NCI-H1436 treated with DMSO at 0.1 percent for 48 hours (cell line): ENCODE results near the gene SF3B5.
"Not testable (repeated sequence)": the region's sequence is repeated elsewhere in the genome, so short reads cannot be mapped to it uniquely, and the experiment has no call there.

Experiments used
- DNase-seq: peaks from one replicate; lab custom pipeline; 2025; lab: John Stamatoyannopoulos, UW

The SF3B5 gene

GRCh38 chr6:144104898-144105487 is 9.6 kb upstream of the SF3B5 start:
- no peak for DNase-seq

DNA sequence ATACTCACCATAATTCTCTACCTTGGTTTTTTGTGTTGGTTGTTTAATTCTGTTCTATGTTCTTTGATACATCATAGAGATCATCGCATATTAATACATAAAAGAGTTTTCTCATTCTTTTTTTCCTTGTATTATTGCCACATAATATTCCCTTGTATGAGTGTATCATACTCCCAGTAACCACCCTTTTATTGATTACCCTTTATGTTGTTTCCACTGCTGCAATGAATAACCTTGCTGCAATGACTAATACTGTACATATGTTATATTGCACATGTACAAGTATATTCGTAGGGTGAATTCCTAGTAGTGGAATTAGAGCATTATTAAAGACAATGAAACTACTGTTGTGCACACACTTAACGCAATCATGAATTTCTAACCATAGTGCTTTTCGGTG is 9.1 kb upstream of the SF3B5 start:
- DNase-seq, result no peak

GRCh38 chr6:144103026-144103563 is 7.7 kb upstream of the SF3B5 start:
- no peak for DNase-seq

GRCh38 chr6:144098993-144099392 is 3.6 kb upstream of the SF3B5 start:
- no peak for DNase-seq

- DNase-seq, result no peak
These were observed 641 bp downstream of the SF3B5 start for GRCh38 chr6:144094731-144095133.

DNA sequence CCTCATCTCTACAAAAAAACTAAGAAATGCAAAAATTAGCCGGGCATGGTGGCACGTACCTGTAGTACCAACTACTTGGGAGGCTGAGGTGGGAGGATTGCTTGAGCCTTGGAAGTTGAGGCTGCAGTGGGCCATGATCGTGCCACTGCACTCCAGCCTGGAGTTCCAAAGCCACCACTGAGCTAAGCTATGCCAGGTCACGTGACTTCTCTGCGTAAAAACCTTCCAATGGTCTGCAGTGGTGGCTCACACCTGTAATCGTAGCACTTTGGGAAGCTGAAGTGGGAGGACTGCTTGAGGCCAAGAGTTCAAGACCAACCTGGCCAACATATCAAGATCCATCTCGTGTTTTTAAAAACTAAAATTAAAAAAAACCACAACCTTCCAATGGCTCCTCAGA is 1.7 kb downstream of the SF3B5 start:
- no peak for DNase-seq

DNA sequence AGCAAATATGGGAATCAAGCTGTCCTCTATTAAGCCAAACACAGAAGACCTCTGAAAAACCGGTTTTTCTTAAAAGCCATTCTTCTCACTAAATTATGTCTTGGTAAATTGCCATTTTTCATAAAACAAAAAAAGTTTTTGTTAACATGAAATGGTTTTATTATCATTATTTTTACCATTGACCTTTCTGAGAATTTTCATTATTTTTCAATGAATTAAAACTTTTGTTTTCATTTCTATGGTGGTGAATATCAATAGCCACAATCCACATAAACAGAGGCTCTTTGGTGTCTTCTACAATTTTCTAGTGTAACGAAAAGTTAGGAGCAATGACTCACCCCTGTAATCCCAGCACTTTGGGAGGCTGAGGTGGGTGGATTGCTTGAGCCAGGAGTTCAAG is 2.1 kb downstream of the SF3B5 start:
- no peak for DNase-seq

- DNase-seq, result no peak
These were observed 5.0 kb downstream of the SF3B5 start for GRCh38 chr6:144090384-144090783.

GRCh38 chr6:144087789-144088426 is 7.5 kb downstream of the SF3B5 start:
- no peak for DNase-seq

DNA sequence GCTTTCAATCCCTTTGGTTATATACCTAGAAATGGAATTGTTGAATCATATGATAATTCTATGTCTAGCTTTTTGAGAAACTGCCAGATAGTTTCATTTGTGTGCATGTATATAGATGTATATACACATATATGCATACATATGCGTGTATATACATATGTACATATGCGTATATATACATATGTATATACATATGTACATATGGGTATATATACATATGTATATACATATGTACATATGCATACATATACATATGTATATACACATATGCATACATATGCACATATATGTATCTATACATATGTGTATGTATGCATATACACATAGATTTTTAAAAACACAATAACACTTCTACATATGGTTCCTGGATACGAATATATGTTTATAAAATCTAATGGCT is 8.4 kb downstream of the SF3B5 start:
- DNase-seq, result no peak

DNA sequence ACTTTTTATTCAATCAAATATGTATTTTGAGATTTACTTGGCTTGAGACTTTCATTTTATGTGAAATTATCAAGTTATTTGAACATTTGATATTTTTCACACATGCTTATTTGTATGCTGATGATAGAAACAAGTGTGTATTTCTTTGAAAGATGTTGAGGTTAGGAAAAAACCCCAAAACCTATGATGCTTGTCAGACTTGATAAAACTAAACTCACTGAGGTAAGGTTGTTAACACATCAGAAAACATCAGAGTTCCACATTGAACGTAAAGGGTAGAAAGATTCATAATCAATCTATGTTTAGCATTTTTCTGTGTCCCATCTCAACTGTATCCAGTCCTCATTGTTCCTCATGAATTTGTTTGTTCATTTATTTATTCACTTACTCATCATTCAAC is 12.2 kb downstream of the SF3B5 start:
- no peak for DNase-seq

DNA sequence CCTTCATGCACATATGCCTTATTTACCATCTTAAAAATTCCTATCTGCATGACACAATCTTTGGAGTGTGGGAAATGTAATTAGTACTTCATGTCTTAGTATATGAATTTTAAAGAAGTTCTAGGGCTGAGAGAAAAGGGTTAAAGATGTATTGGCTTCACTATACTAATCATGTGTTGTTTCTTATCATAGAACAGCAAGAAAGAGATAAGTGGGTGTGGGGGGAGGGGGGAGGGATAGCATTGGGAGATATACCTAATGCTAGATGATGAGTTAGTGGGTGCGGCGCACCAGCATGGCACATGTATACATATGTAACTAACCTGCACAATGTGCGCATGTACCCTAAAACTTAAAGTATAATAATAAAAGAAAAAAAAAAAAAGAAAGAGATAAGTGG is 13.0 kb downstream of the SF3B5 start:
- not testable (repeated sequence) for DNase-seq

GRCh38 chr6:144077871-144078270 is 17.5 kb downstream of the SF3B5 start:
- no peak for DNase-seq

GRCh38 chr6:144075875-144076274 is 19.5 kb downstream of the SF3B5 start:
- no peak for DNase-seq

DNA sequence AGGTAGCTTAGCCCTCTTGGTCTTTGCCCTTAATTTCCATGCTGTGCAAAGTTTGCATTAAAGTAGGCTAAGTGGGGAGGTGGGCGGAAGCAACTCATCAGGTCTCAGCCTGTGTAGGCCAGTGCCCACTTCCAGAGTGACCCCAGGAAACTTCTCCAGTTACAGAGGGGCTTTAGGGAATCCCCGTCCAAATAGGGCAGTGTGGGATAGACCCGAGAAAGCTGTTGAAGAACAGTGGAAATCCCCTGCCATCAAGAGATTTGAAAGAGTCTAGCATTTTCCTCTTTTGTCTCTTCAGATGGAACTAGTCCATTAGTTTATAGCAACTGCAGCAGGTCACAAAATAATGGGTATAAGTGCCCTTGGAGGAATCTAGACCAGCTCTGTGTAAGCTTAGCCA is 20.2 kb downstream of the SF3B5 start:
- no peak for DNase-seq

DNA sequence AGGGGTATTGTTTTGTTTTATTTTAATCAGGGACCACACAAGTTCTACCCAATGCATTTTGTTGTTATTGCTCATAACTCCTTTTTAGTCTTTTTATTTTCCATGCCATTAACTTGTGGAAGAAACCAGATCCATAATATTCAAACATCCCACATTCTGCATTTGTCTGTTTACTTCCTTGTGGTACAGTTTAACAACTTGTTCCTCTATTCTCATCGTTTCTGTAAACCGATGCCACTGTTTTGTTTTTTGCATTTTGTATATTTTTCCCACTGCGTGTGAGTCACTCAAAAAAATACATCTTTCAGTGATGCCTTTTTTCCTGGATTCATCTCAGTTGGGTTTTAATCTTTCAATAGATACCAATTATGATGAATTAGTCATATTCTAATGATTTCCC is 22.3 kb downstream of the SF3B5 start:
- no peak for DNase-seq

DNA sequence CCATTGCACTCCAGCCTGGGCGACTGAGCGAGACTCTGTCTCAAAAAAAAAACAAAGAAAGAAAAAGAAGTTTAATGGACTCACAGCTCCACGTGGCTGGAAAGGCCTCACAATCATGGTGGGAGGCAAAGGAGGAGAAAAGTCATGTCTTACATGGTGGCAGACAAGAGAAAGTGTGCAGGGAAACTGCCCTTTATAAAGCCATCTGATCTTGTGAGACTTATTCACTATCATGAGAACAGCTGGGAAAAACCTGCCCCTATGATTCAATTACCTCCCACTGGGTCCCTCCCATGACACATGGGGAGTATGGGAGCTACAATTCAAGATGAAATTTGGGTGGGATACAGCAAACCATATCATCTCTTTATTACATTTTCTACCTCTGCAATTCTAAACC is 25.9 kb downstream of the SF3B5 start:
- no peak for DNase-seq

DNA sequence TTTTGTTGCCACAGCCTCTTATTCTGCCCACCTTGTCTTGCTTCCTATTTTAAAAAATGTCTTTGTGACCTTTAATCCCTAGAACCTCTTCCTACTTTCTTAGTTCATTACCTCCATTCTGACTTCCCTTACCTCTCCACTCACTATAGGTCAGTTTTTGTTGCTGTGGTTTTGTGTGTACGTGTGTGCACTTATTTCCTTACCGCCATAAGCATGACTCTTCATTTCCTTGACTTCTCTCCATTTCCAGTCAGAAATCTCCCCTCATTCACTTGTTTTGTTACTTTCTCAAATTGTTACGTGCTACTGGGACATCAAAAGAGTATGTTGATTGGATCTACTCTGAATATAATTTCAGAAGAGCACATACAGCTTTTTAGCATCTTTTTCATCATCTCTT is 26.6 kb downstream of the SF3B5 start:
- no peak for DNase-seq

DNA sequence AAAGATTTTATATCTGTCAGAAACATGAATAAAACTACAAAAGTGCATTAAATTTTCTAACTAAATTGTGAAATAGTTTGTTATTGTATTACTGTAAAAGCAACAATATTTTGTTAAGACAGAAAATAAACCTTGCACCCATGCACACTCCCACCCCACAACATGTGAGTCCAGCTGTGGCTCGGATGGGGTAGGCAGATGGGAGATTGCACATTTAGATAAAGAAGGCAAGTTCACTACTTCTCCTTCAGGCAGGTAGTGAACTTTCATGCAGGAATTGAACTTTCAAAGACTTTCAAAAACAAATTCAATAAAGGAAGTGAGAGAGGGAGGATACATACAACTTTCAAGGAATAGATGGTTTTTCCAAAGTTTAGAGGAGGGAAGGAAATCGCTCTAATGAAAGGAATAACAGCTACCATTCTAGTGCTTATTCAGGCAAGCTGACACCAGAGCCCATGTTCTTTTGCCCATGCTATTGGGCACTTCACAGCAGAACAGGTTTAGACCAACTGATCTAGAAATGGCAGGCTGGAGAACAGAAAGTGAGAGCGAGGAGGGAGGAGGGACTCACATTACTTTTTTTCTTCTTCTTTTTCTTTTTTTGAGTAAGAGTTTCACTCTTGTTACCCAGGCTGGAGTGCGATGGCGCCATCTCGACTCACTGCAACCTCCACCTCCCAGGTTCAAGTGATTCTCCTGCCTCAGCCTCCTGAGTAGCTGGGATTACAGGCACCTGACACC is 28.5 kb downstream of the SF3B5 start:
- DNase-seq, result no peak

DNA sequence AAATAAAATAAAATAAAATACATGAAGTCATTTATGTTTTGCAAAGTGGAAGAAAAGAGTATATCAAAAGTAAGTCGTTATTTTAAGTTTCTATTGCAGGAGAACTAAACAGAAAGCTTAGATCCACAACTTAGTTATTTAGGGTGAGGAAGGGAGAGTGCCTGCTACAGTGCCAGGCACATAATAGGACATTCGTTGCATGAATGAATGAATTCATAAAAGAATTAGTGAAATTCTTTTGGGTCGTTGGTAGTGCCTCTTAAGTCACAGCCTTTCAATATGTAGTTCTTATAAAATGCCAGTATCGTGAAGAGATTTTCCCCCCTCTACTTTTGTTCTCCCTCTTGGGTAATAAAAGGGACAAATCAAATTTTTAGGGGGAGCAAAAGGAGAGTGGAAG is 29.1 kb downstream of the SF3B5 start:
- no peak for DNase-seq

DNA sequence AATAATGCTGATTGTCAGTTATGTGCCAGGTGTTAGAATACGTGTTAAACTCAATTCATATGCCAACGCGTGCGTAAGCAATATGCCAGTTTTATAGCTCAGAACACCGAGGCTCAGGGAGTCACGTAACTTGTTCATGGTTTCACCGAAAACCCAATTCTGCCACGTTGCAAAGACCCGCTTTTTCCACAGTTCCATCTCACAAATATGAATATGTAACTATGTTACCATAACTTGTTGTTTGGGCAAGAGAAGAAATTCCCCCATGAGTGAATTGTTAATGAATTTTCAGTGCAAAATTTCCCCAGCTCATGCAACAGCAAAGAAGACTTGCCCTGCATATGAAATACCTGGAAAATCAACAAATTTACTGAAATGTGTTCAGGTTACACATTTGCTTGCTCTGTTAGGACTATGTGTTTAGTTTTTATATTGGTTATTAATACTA is 30.1 kb downstream of the SF3B5 start:
- DNase-seq, result no peak

DNA sequence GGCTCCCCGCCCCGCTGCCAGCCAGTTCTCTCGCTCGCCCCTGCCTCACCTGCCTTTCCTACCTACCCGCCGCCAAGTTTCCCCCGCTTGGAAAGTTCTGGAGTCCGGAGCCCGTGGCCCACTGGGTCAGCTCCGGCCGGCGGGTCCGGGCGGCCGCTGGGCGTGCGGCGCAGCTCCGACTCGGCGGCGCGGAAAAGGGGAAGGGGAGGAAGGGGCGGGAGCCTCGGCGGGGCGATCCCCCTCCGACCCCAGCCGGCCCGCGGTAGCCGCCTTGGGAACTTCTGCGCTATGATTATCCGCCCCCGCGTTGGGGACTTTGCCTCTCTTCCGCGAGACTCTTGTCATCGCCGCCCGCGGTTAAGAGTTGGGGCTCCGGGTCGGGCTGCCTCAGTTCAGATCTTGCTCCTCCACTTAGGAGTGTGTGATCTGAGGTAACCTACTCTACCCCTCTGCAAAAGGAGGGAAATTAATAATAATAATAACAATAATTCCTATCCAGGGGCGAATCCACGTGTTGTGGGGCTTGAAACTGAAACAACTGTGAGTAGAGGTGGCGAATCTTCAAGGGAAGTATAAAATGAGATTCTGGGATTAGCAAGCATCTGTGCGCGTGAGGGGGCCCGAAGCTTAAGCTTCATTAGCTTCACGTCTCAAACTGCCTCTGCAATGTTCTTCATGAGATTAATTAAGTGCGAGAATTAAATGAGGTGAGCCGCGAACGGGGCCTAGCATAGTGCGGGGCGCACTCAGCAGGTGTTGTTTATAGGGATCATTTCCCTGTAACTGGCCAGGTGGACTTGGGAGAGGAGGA is 30.8 kb downstream of the SF3B5 start:
- no peak for DNase-seq
